Fibroblast of mammary gland (primary cell): ENCODE data around the gene SETBP1.

Experiments
- DNase-seq: peaks from one replicate; pipeline ENCODE4 v3.0.0-alpha.2; 2010; ENCODE audit warnings: low read depth
- H3K4me3 ChIP-seq: 2 replicates; pipeline ENCODE4 v1.5.1; 2011; ENCODE audit warnings: low read depth, mild to moderate bottlenecking, low read length, moderate library complexity; ENCODE audit not compliant: control insufficient read depth
- CTCF ChIP-seq: conservative IDR thresholded peaks from 2 replicates; pipeline ENCODE4 v1.5.1; 2011; ENCODE audit warnings: low read depth, low read length, inconsistent platforms; ENCODE audit not compliant: control insufficient read depth, insufficient read depth

Gene SETBP1

DNA sequence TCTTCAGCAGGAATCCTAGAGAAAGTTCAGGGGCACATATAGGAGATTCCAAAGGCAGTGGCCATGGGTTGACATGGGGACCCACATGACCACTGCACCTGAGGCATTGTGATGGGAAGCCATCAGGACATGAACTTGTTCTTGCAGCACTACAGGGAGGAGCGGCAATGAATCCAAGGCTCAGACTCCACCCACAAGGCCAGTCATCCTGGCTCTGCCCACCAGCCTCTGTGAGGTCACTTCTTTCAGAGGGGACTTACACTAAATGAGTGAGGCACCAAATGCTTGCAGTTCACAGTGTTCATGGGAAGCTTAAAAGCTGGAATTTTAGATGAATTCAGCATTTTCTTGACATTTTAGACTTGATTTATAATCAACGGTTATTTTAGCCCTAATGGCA is 254.2 kb downstream of the SETBP1 start:
- no peak for TF ChIP-seq CTCF
- DNase-seq = no peak

DNA sequence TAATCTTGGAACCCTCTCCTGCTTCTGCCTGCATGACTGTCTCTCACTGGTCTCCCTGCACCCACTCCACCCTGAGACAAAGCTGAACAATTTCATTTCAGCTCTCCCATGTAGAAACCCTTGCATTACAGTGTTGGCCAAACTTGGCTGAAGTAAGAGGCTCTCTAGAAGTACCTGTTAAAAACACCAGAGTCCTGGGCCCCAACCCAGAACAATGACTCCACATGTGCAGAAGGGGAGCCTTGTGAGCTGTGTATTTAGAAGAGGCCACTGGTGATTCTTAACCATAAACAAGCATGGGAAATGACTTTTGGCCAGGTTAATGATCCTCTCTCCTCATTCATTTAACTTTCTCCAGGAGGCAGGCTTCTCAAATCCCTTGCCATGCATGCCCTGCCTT is 254.8 kb downstream of the SETBP1 start:
- DNase-seq = no peak
- no peak for TF ChIP-seq CTCF
- H3K4me3 ChIP-seq = no peak overlapping the region

More for the DNA sequence above, 254.2 kb downstream of the SETBP1 start:
- no peak overlapping the region for H3K4me3 ChIP-seq

GRCh38 chr18:44936485-44936884 is 255.8 kb downstream of the SETBP1 start:
- TF ChIP-seq CTCF = no peak
- no peak overlapping the region for H3K4me3 ChIP-seq
- no peak for DNase-seq

DNA sequence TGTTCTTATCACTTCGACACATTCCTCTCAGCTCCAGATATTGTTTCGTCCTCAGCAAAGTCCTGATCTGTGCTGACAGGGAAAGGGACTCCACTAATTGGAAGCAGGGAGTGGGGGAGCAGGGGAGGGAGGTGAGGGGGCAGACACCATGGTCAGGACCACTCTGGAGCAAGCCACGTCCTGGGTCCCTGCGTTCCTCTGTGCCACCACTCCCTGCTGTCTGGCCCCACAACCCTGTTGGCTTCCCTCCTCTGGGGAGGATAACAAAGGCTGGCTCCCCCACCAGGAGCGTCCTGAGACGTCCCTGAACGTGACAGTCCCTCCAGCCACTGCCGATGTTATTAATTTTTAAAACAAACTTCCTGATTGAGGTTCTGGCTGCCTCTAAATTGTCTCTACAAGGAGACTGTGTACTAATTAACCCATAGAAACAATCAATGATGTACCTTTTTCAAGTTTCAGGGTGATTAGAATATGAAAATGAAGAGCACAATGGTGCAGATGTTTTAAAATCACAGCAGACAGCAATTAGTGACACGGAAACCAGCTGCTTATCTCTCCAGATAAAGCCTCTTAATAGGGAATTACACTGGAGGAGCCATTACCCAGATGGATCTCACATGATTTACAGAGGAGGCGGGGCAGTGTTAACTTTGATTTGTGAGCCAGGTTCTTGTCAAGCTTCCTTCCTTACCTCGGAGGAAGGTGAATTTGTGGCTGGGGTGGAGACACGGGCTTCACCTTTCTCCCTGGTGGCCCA is 257.5 kb downstream of the SETBP1 start:
- no peak for TF ChIP-seq CTCF
- no peak for DNase-seq
- H3K4me3 ChIP-seq = no peak overlapping the region

DNA sequence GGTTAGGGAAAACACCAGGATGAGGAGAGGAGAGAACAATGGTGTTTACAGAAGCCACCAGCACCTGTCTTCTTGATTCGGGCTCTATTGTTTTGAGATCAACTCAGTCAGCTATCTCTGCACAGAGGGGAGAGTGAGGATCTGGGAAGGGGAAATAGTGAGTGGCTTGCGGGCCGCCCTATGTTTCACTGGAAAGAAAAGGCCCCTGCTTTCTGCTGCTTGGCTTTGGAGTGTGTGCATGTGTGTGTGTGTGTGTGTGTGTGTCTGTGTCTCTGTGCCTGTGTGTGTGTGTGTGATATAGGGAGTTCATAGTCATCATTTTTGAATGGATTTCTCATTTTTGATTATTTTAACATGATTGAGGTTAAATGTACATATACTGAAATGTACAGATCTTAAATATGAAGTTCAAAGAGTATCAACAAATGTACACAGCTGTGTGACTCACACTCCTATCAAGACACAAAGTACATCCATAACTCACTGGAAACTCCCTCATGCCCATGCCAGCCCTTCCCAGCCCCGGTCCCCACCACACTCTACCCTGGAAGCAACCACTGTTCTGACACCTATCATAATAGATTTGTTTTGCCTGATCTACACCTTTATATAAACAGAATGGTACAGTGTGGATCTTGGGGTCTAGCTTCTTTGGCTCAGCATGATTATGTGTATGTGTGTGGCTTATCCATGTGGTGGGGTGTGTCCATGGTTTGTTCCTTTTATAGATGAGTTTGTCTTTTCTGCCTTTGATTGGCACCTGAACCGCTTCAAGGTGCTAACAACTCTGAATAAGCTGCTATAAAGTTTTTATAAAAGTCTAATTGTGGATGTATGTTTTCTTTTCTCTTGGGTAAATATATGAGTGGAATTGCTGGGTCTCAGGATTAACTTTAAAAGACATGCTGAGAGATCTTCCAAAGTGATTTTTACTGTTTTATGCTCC is 258.3 kb downstream of the SETBP1 start:
- H3K4me3 ChIP-seq = no peak overlapping the region
- TF ChIP-seq CTCF = no peak
- DNase-seq = peak; percentile 24

DNA sequence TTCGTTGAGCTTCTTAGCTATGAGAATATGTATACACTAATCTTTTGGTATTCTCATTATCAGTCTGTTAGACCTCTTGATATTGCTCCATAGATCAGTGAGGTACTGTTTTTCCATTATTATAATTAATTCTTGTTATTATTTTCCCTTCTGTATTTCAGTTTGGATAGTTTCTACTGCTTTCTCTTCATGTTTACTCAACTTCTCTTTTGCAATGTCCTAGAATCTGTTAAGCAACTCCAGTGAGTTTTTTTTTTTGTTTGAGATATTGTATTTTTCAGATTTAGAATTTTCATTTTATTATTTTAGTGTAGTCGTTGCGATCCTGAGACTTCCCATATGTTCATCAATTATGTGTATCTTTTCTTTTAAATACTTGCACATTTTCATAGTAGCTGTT is 260.8 kb downstream of the SETBP1 start:
- DNase-seq = no peak
- no peak for TF ChIP-seq CTCF
- no peak overlapping the region for H3K4me3 ChIP-seq
